HepG2 (cell line): ENCODE data around the gene DCDC2C. TPM values are rescaled to one million over a fixed set of nuclear protein-coding genes. Genes with fewer than 3 reads are reported as not detected.

Experiments
- FIP1L1 ChIP-seq: fragments of 200-400 bp; formaldehyde crosslinking; IDR thresholded peaks from 2 replicates; pipeline ENCODE4 v1.6.1; 2018; ENCODE audit warnings: low read depth, mild to moderate bottlenecking, low read length, moderate library complexity, borderline replicate concordance; ENCODE audit not compliant: insufficient read depth
- ISX ChIP-seq: sonication (generic); formaldehyde crosslinking; conservative IDR thresholded peaks from 2 replicates; pipeline ENCODE4 v1.5.0; 2020; ENCODE audit warnings: missing genetic modification reagents
- NBN ChIP-seq: fragments of 450-650 bp; conservative IDR thresholded peaks from 2 replicates; pipeline ENCODE4 v1.6.1; 2017
- NONO ChIP-seq, 2 experiments: fragments of 450-650 bp in 1 of 2; sonication (generic) in 1 of 2; formaldehyde crosslinking in 1 of 2; IDR thresholded peaks in 1 of 2; conservative IDR thresholded peaks in 1 of 2; 2 replicates each; pipeline versions ENCODE4 v1.6.1 to v1.8.0; 2017 to 2022; ENCODE audit warnings: mild to moderate bottlenecking in 1 of 2, missing genetic modification reagents in 1 of 2, moderate library complexity in 1 of 2
- TCF12 ChIP-seq, 2 experiments: fragments of 450-650 bp in 1 of 2; sonication (generic) in 1 of 2; formaldehyde crosslinking in 1 of 2; IDR thresholded peaks; 2 replicates each; pipeline versions ENCODE4 v1.6.1 to v1.8.0; 2017 to 2022; ENCODE audit warnings: antibody characterized with exemption in 1 of 2, mild to moderate bottlenecking in 1 of 2, missing genetic modification reagents in 1 of 2, moderate library complexity in 1 of 2
- polyA plus RNA-seq, 8 experiments: library from polyadenylated mRNA; depleted of rRNA in 3 of 8; stranded (reverse) in 7 of 8; unstranded in 1 of 8; fragments of >200 nt; fragmentation: Illumina TruSeq in 4 of 8; extraction: Trizol in 4 of 8; gene quantifications; 2 replicates each; pipeline versions ENCODE4 v1.2.1 to v1.2.3, GENCODE V29; 2011 to 2016; ENCODE audit warnings: low read depth in 4 of 8, missing spikeins in 1 of 8, mixed read lengths in 1 of 8; ENCODE audit not compliant: insufficient read depth in 1 of 8
- total RNA-seq, 5 experiments: library from RNA; depleted of rRNA; stranded (reverse); fragments of >200 nt; fragmentation: Illumina TruSeq; extraction: Trizol; gene quantifications; 2 replicates each; pipeline ENCODE4 v1.2.3, GENCODE V29; 2016; ENCODE audit warnings: low read depth in 1 of 5
- TF ChIP-seq, protein P1 (sequence below): IDR thresholded peaks from 2 replicates; pipeline ENCODE4 v1.6.1; 2012; ENCODE audit warnings: low read depth, low read length, improper control_type of control experiment
- TF ChIP-seq, protein P2 (sequence below): sonication (generic); formaldehyde crosslinking; IDR thresholded peaks from 2 replicates; pipeline ENCODE4 v1.5.0; 2020; ENCODE audit warnings: missing genetic modification reagents
- TF ChIP-seq, protein P3 (sequence below): IDR thresholded peaks from 2 replicates; pipeline ENCODE4 v1.6.1; 2016; ENCODE audit warnings: low read depth, borderline replicate concordance

DCDC2C gene
- total and polyA plus RNA-seq, 2 of the 13 experiments (the other 11 are each of a cell fraction or from before 2014, with no cell fraction given): not detected

DNA sequence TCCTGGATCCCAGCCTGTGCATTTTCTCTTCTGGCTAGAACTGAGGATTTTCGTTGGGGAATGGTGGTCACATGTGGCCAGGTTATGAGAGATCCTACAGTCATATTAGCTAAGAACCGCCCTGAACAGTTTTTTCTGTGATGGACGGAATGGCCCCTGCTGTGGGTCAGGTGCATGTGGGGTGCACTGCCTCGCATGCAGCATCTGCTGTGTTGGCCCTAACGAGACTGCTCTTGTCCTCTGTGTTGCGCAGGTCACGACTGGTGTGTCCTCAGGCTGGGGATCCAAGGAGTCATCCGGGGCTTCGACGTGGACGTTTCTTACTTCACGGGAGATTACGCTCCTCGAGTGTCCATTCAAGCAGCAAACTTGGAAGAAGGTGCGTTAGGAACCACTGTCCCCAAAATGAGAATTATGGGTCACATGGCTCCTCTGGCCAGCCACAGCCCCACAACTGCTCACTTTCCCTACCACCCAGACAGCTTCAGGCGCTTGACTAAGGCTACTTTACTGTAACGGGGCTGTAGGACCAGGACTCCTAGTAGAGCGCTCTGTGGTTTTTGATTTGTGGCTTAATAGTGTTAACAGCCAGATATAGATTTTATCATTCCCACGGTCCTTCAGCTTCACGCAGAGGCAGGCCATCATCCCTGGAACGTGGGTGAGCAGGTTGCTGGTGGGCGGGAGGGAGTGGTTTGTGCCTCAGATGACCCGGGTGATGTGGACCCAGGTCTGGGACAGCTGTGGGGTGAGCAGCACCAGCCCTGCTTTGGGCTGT, 23.6 kb upstream of the DCDC2C start (continued):
- TF ChIP-seq, protein P1, sequence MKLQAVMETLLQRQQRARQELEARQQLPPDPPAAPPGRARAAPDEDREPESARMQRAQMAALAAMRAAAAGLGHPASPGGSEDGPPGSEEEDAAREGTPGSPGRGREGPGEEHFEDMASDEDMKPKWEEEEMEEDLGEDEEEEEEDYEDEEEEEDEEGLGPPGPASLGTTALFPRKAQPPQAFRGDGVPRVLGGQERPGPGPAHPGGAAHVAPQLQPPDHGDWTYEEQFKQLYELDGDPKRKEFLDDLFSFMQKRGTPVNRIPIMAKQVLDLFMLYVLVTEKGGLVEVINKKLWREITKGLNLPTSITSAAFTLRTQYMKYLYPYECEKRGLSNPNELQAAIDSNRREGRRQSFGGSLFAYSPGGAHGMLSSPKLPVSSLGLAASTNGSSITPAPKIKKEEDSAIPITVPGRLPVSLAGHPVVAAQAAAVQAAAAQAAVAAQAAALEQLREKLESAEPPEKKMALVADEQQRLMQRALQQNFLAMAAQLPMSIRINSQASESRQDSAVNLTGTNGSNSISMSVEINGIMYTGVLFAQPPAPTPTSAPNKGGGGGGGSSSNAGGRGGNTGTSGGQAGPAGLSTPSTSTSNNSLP: no peak
- TF ChIP-seq, protein P2, sequence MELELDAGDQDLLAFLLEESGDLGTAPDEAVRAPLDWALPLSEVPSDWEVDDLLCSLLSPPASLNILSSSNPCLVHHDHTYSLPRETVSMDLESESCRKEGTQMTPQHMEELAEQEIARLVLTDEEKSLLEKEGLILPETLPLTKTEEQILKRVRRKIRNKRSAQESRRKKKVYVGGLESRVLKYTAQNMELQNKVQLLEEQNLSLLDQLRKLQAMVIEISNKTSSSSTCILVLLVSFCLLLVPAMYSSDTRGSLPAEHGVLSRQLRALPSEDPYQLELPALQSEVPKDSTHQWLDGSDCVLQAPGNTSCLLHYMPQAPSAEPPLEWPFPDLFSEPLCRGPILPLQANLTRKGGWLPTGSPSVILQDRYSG: no peak
- TF ChIP-seq, protein P3, sequence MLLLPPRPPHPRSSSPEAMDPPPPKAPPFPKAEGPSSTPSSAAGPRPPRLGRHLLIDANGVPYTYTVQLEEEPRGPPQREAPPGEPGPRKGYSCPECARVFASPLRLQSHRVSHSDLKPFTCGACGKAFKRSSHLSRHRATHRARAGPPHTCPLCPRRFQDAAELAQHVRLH (CRISPR knock-in tag): no peak
- no peak for TF ChIP-seq ISX (CRISPR knock-in tag)
- TF ChIP-seq TCF12 (IDR thresholded peaks at IDR 0.05): no peak
- TF ChIP-seq TCF12 (CRISPR knock-in tag; IDR thresholded peaks at IDR 0.05): no peak
- no peak for TF ChIP-seq FIP1L1
- no peak for TF ChIP-seq NONO (IDR thresholded peaks at IDR 0.05)
- TF ChIP-seq NONO (CRISPR knock-in tag; conservative IDR thresholded peaks at IDR 0.05): no peak
- no peak for TF ChIP-seq NBN
- TF ChIP-seq, all 625 proteins: peak for 0
